Ascending aorta (tissue), 2 donors: ENCODE measurements around the gene OLAH. TPM values are rescaled to one million over a fixed set of nuclear protein-coding genes. Genes with fewer than 3 reads are reported as not detected.

Source experiments
- DNase-seq, 2 donors: peaks; one replicate each; pipeline ENCODE4 v3.0.0-alpha.2; 2019; ENCODE audit warnings: low spot score in 2 of 2
- H3K27ac ChIP-seq, 2 donors: fragments of 200-600 bp; sonication (generic); one replicate each; pipeline ENCODE4 v1.5.1; 2016 to 2017; ENCODE audit warnings: mild to moderate bottlenecking in 1 of 2
- H3K27me3 ChIP-seq: fragments of 200-600 bp; sonication (generic); one replicate; pipeline ENCODE4 v1.5.1; 2017
- H3K36me3 ChIP-seq, 2 donors: fragments of 200-600 bp; sonication (generic); one replicate each; pipeline ENCODE4 v1.5.1; 2016
- H3K4me1 ChIP-seq, 2 donors: fragments of 200-600 bp; sonication (generic); one replicate each; pipeline ENCODE4 v1.5.1; 2016 to 2017; ENCODE audit warnings: mild to moderate bottlenecking in 1 of 2
- H3K4me3 ChIP-seq, 2 donors: fragments of 200-600 bp; sonication (generic); one replicate each; pipeline ENCODE4 v1.5.1; 2016 to 2017; ENCODE audit warnings: mild to moderate bottlenecking in 1 of 2
- H3K9me3 ChIP-seq, 2 donors: fragments of 200-600 bp; sonication (generic); one replicate each; pipeline ENCODE4 v1.5.1; 2016
- intact Hi-C: fragments of 100-400 bp; cut with DNase I; formaldehyde crosslinking; loops from one replicate; pipeline ENCODE4 v1.15.1; 2023
- total RNA-seq: library from RNA; depleted of rRNA; stranded (reverse); fragments of >200 nt; gene quantifications from one replicate; pipeline ENCODE4 v1.1.0, GENCODE V29; 2016
- TF ChIP-seq, protein P1 (sequence below), 3 experiments: fragments of 200-600 bp in 2 of 3; fragments of 450-650 bp in 1 of 3; sonication (generic) in 2 of 3; IDR thresholded peaks; one replicate each; pipeline ENCODE4 v1.5.1; 2016 to 2019; ENCODE audit warnings: antibody characterized with exemption in 3 of 3, mild to moderate bottlenecking in 1 of 3, moderate library complexity in 1 of 3

OLAH gene
- total RNA-seq, 1 donor from 2014 or later, result 3.7 TPM

DNA sequence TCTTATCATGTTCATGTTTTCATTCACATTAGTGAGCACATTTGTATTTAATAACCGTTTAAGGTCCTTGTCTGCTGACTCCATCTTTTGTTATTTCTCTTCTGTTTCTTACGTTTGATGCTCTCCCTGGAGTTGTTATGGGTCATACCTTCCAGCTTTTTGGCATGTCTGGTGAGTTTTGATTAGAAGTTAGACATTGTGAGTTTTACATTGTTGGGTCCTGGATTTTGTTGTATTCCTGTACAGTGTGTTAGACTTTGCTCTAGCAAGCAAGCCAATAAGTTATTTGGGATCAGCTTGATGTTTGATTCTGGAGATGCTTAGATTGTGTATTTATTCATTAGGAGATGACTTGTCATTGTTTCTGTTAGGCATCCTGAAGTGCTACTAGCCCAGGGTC, 16.9 kb downstream of the OLAH start:
- Histone ChIP-seq H3K4me3 (no peak overlapping the region), H3K27ac (no peak overlapping the region), H3K4me1 (no peaks in the 10 kb centered on the region), H3K9me3 (peaks cover 0 to 7% of the 10 kb centered on the region in 2 donors), H3K36me3 (no peaks in the 10 kb centered on the region), H3K27me3 (no peaks in the 10 kb centered on the region)
- DNase-seq, result no peak
- intact Hi-C loops, result no loop called here
- TF ChIP-seq, protein P1, sequence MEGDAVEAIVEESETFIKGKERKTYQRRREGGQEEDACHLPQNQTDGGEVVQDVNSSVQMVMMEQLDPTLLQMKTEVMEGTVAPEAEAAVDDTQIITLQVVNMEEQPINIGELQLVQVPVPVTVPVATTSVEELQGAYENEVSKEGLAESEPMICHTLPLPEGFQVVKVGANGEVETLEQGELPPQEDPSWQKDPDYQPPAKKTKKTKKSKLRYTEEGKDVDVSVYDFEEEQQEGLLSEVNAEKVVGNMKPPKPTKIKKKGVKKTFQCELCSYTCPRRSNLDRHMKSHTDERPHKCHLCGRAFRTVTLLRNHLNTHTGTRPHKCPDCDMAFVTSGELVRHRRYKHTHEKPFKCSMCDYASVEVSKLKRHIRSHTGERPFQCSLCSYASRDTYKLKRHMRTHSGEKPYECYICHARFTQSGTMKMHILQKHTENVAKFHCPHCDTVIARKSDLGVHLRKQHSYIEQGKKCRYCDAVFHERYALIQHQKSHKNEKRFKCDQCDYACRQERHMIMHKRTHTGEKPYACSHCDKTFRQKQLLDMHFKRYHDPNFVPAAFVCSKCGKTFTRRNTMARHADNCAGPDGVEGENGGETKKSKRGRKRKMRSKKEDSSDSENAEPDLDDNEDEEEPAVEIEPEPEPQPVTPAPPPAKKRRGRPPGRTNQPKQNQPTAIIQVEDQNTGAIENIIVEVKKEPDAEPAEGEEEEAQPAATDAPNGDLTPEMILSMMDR (IDR thresholded peaks at IDR 0.05), result no peak

DNA sequence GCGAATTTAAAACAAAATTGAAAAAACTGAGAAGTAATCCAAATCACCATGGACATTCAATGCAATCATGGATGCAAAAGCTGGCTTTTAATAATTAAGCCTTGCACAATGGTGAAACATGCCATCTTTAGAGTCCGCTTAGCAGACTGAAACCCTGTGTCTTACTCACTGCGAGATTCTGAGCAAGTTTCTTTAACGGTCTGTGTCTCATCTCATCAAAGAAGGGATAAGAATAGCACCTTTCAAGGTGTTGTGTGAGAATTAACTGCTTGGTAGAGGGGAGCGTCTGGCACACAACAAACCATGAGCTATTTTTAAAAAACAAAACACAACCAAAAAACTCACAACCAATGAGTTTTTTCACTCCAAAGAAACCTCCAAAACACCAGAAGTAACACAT, 23.4 kb downstream of the OLAH start:
- intact Hi-C loops, result no loop called here
- no peak for DNase-seq
- Histone ChIP-seq H3K27ac (no peak overlapping the region), H3K36me3 (no peaks in the 10 kb centered on the region), H3K27me3 (no peaks in the 10 kb centered on the region), H3K4me3 (no peak overlapping the region), H3K4me1 (no peaks in the 10 kb centered on the region), H3K9me3 (peaks cover 4 to 10% of the 10 kb centered on the region in 2 donors)
- TF ChIP-seq, protein P1 (IDR thresholded peaks at IDR 0.05), result no peak

DNA sequence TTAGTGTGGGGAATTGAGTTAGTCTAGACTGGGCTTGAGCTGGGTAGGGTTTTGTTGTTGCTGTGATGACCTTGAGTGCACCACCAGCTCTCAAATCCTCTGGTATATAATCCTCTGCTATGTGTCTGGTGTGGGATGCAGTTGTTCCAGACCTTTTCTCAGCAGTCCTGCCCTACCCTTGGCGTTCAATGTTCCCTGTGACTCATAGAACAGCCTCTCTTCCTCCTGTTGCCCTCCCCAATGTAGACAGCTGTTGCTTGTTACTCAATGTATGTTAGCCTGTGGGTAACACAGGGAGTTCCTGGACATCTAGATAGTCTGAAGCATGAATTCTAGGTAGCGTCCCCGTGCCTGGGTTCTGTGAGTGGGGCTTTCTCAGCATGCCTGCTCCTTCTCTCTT, 25.1 kb downstream of the OLAH start:
- H3K27ac ChIP-seq, result no peak overlapping the region
- no peak for DNase-seq
- H3K4me1 ChIP-seq, result no peaks in the 10 kb centered on the region
- H3K27me3 ChIP-seq, result no peaks in the 10 kb centered on the region
- H3K36me3 ChIP-seq, result no peaks in the 10 kb centered on the region
- no peak overlapping the region for H3K4me3 ChIP-seq
- intact Hi-C loops, result no loop called here
- TF ChIP-seq, protein P1 (IDR thresholded peaks at IDR 0.05), result no peak
- H3K9me3 ChIP-seq, result peaks cover 4 to 10% of the 10 kb centered on the region in 2 donors

DNA sequence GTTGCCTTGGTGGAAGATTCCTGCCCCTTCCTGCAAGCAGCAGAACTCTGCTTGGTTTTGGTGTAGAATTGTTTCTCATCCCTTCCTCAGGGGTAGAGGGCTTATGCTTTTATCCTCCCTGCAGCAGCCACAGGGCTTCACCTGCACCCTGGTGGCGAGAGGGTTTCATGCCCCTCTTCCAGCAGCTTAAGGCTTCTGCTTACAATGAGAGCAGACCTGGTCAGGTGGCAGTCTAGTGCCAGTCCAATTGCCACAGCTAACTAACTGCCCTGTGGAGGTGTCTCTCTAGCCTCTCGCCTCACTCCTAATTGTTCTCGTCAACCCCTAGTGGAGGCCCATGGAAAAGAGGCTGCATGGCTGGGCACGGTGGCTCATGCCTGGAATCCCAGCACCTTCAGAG, 25.5 kb downstream of the OLAH start:
- H3K27me3 ChIP-seq, result no peaks in the 10 kb centered on the region
- no peaks in the 10 kb centered on the region for H3K4me1 ChIP-seq
- DNase-seq, result no peak
- H3K4me3 ChIP-seq, result no peak overlapping the region
- TF ChIP-seq, protein P1 (IDR thresholded peaks at IDR 0.05), result no peak
- no peaks in the 10 kb centered on the region for H3K36me3 ChIP-seq
- peaks cover 4 to 10% of the 10 kb centered on the region in 2 donors for H3K9me3 ChIP-seq
- no peak overlapping the region for H3K27ac ChIP-seq
- intact Hi-C loops, result no loop called here

DNA sequence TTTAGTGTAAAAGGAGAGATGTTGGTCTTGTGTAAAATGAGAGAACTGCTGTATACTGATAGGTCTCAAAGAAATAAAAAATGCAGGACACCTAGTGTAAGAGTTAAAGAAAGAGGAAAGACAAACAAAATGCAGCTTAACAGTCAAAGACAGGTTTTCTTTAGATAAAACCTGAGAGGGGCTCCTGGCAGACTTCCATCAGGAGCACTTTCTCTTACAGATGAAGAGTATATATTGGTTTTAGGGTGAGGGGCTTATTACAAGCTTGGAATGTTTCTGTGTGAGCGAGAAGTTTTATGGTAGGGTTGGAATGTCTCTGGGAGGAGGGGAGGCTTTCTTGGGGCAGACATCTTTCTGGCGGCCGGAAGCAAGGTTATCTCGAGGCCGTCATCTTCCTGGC, 28.6 kb downstream of the OLAH start:
- Histone ChIP-seq H3K4me3 (no peak overlapping the region), H3K27me3 (no peaks in the 10 kb centered on the region), H3K4me1 (no peaks in the 10 kb centered on the region), H3K27ac (no peak overlapping the region), H3K9me3 (no peaks in the 10 kb centered on the region), H3K36me3 (no peaks in the 10 kb centered on the region)
- TF ChIP-seq, protein P1 (IDR thresholded peaks at IDR 0.05), result no peak
- no peak for DNase-seq
- intact Hi-C loops, result no loop called here

DNA sequence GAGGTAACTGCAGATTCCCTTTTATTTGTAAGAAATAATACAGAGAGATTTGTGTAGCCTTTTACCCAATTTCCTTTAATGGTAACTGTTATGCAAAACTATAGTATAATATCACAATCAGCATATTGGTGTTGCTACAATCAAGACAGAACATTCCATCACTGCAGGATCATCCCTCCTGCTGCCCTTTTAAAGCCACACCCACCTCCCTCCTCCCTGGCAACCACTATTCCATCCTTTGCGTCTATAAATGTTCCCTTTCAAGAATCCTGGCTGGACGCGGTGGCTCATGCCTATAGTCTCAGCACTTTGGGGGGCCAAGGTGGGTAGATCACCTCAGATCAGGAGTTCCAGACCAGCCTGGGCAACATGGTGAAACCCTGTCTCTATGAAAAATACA, 31.7 kb downstream of the OLAH start:
- H3K9me3 ChIP-seq, result no peaks in the 10 kb centered on the region
- TF ChIP-seq, protein P1 (IDR thresholded peaks at IDR 0.05), result no peak
- no peaks in the 10 kb centered on the region for H3K27me3 ChIP-seq
- H3K4me3 ChIP-seq, result no peak overlapping the region
- no peaks in the 10 kb centered on the region for H3K4me1 ChIP-seq
- no peaks in the 10 kb centered on the region for H3K36me3 ChIP-seq
- no peak for DNase-seq
- intact Hi-C loops, result no loop called here
- H3K27ac ChIP-seq, result no peak overlapping the region
